Left ventricle myocardium inferior (tissue), 1 donor: ENCODE measurements around the gene ELK3. TPM values are rescaled to one million over a fixed set of nuclear protein-coding genes. Genes with fewer than 3 reads are reported as not detected.
A peak's percentile ranks its signal among the peaks of the same experiment; 100 is the strongest.

Experiments
- DNase-seq: peaks from one replicate; pipeline ENCODE4 v3.0.0-alpha.2; 2020
- H3K27ac ChIP-seq: fragments of 200-600 bp; replicated peaks from 2 replicates; pipeline ENCODE4 v1.8.0; 2021
- H3K27me3 ChIP-seq: fragments of 200-600 bp; 2 replicates; pipeline ENCODE4 v1.8.0; 2021; ENCODE audit warnings: low read depth
- H3K36me3 ChIP-seq: fragments of 200-600 bp; 2 replicates; pipeline ENCODE4 v1.8.0; 2021
- H3K4me1 ChIP-seq: fragments of 200-600 bp; 2 replicates; pipeline ENCODE4 v1.8.0; 2021
- H3K4me3 ChIP-seq: fragments of 200-600 bp; 2 replicates; pipeline ENCODE4 v1.8.0; 2021; ENCODE audit warnings: mild to moderate bottlenecking, moderate library complexity
- H3K9me3 ChIP-seq: fragments of 200-600 bp; replicated peaks from 2 replicates; pipeline ENCODE4 v1.8.0; 2021
- CTCF ChIP-seq: fragments of 200-600 bp; IDR thresholded peaks from 2 replicates; pipeline ENCODE4 v1.8.0; 2021; ENCODE audit warnings: antibody characterized with exemption, mild to moderate bottlenecking, borderline replicate concordance
- intact Hi-C: fragments of 100-400 bp; cut with micrococcal nuclease; formaldehyde crosslinking; loops from one replicate; pipeline ENCODE4 v1.11.0; 2022
- total RNA-seq: library from RNA; stranded (reverse); fragmentation: NEBNext Ultra II Directional; extraction: Animal tissue kit (Norgen Biotek cat#: 25700); gene quantifications from one replicate; pipeline ENCODE4 v1.2.1, GENCODE V29; 2021
- donor health status: DM: no; HTN: yes; CAD: no; lungs with severe emphysema.

ELK3 gene
- total RNA-seq, 1 donor from 2014 or later: 17.1 TPM

GRCh38 chr12:96303653-96304052 is 109.5 kb downstream of the ELK3 start:
- Histone ChIP-seq H3K36me3 (peaks cover 15% of the 10 kb centered on the region), H3K27me3 (no peaks in the 10 kb centered on the region), H3K27ac (no peak overlapping the region), H3K4me1 (peaks cover 16% of the 10 kb centered on the region), H3K4me3 (no peak overlapping the region), H3K9me3 (no peaks in the 10 kb centered on the region)
- TF ChIP-seq CTCF: peak; percentile 25
- no peak for DNase-seq
- intact Hi-C loops: no loop called here

- H3K36me3 ChIP-seq: no peaks in the 10 kb centered on the region
- no peaks in the 10 kb centered on the region for H3K9me3 ChIP-seq
- no peak overlapping the region for H3K27ac ChIP-seq
- H3K4me1 ChIP-seq: peaks cover 16% of the 10 kb centered on the region
- no peak for TF ChIP-seq CTCF
- no peak for DNase-seq
- no peak overlapping the region for H3K4me3 ChIP-seq
- intact Hi-C loops: no loop called here
- H3K27me3 ChIP-seq: no peaks in the 10 kb centered on the region
Observed at GRCh38 chr12:96305665-96306064, 111.5 kb downstream of the ELK3 start.

GRCh38 chr12:96308881-96309280 is 114.7 kb downstream of the ELK3 start:
- intact Hi-C loops: no loop called here
- no peak for TF ChIP-seq CTCF
- Histone ChIP-seq H3K27ac (no peak overlapping the region), H3K4me1 (peaks cover 11% of the 10 kb centered on the region), H3K36me3 (peaks cover 15% of the 10 kb centered on the region), H3K27me3 (no peaks in the 10 kb centered on the region), H3K9me3 (no peaks in the 10 kb centered on the region), H3K4me3 (no peak overlapping the region)
- DNase-seq: no peak

- Histone ChIP-seq H3K27ac (no peak overlapping the region), H3K4me1 (peaks cover 17% of the 10 kb centered on the region), H3K36me3 (peaks cover 15% of the 10 kb centered on the region), H3K27me3 (no peaks in the 10 kb centered on the region), H3K9me3 (no peaks in the 10 kb centered on the region), H3K4me3 (no peak overlapping the region)
- intact Hi-C loops: no loop called here
- DNase-seq: no peak
- no peak for TF ChIP-seq CTCF
Observed at GRCh38 chr12:96310067-96310466, 115.9 kb downstream of the ELK3 start.

GRCh38 chr12:96311191-96311590 is 117.0 kb downstream of the ELK3 start:
- TF ChIP-seq CTCF: no peak
- Histone ChIP-seq H3K27me3 (no peaks in the 10 kb centered on the region), H3K36me3 (peaks cover 15% of the 10 kb centered on the region), H3K27ac (no peak overlapping the region), H3K4me1 (peaks cover 22% of the 10 kb centered on the region), H3K4me3 (no peak overlapping the region), H3K9me3 (no peaks in the 10 kb centered on the region)
- intact Hi-C loops: no loop called here
- no peak for DNase-seq

- H3K36me3 ChIP-seq: peaks cover 15% of the 10 kb centered on the region
- intact Hi-C loops: no loop called here
- peaks cover 4% of the 10 kb centered on the region for H3K9me3 ChIP-seq
- no peak for TF ChIP-seq CTCF
- no peak overlapping the region for H3K4me3 ChIP-seq
- no peaks in the 10 kb centered on the region for H3K27me3 ChIP-seq
- H3K4me1 ChIP-seq: peaks cover 22% of the 10 kb centered on the region
- no peak overlapping the region for H3K27ac ChIP-seq
- no peak for DNase-seq
Observed at GRCh38 chr12:96313606-96314005, 119.4 kb downstream of the ELK3 start.
